ENCODE measurements around the gene PKMYT1. TPM values are rescaled to one million over a fixed set of nuclear protein-coding genes. Genes with fewer than 3 reads are reported as not detected.

The PKMYT1 gene
- polyA plus RNA-seq, 2 of the 4 experiments (the other 2 are of a cell fraction) = 10.5 to 50.5 TPM

- TF ChIP-seq PBX3 (IDR thresholded peaks at IDR 0.05) (no peak), JUN (IDR thresholded peaks at IDR 0.05) (no peak), HOXA7 (CRISPR knock-in tag; IDR thresholded peaks at IDR 0.05) (no peak), EHF (CRISPR knock-in tag; IDR thresholded peaks at IDR 0.05) (no peak), SREBF2 (IDR thresholded peaks at IDR 0.05) (no peak), FOXS1 (CRISPR knock-in tag; IDR thresholded peaks at IDR 0.05) (no peak), RCOR1 (IDR thresholded peaks at IDR 0.05; ENCODE audit: low read depth, low read length) (no peak), GATA3 (IDR thresholded peaks at IDR 0.05; ENCODE audit: borderline replicate concordance) (no peak)
Observed at GRCh38 chr16:2981177-2981898, 1.1 kb upstream of the PKMYT1 start (continued).

- ChIA-PET CTCF (interaction anchor here (1.4 to 3.9 kb wide), 4 partner anchors 8 to 21 kb away, joined by 4 to 27 read pairs (median 13); partner anchors contain the start of gene PAQR4), POLR2A (interaction anchor here (0.8 to 2.2 kb wide), 4 partner anchors 7 to 41 kb away, joined by 3 to 13 read pairs (median 6); partner anchors contain the start of genes KREMEN2, PAQR4 and TNFRSF12A)
- peaks cover 18% of the 10 kb centered on the region; the same call in 2 of the 3 replicates for H3K4me1 ChIP-seq
- ATAC-seq (peak; percentile 14 to 37; a peak in 3 of 6 replicates), DNase-seq (ENCODE audit: low read depth in 1 of 2, low spot score in 1 of 2) (no peak), FAIRE-seq (no peak)
- TF ChIP-seq FOXS1 (CRISPR knock-in tag; IDR thresholded peaks at IDR 0.05) (no peak), PBX3 (IDR thresholded peaks at IDR 0.05) (0 out of 2 replicates have a peak, but pooled peaks have one; percentile 16)
- WGBS (ENCODE audit: missing lambda C conversion rate) = 4% methylated on average over 24 of the region's 43 CpGs
- H3K9me3 ChIP-seq = no peaks in the 10 kb centered on the region
- peak overlapping the region; percentile 91 to 95 for H3K27ac ChIP-seq
- peak overlapping the region; percentile 71 for H3K4me3 ChIP-seq
- peak overlapping the region; percentile 85 for H3K4me2 ChIP-seq
Observed at GRCh38 chr16:2979669-2980226, 498 bp downstream of the PKMYT1 start.

GRCh38 chr16:2977440-2977839 is 2.8 kb downstream of the PKMYT1 start:
- Histone ChIP-seq H3K4me2 (no peak overlapping the region), H3K4me1 (peaks cover 15% of the 10 kb centered on the region; the same call in 1 of the 3 replicates), H3K27ac (no peak overlapping the region), H3K4me3 (no peak overlapping the region), H3K9me3 (no peaks in the 10 kb centered on the region)
- ChIA-PET CTCF (interaction anchor here (0.6 to 3.3 kb wide), 12 partner anchors 7 to 109 kb away, joined by 3 to 13 read pairs (median 6); no protein-coding TSS in a partner anchor), POLR2A (interaction anchor here (1.3 kb wide), 1 partner anchor 72 kb away, joined by 3 read pairs; no protein-coding TSS in a partner anchor)
- TF ChIP-seq PHF8 (IDR thresholded peaks at IDR 0.05; ENCODE audit: borderline replicate concordance, low read depth) (no peak), CBX2 (IDR thresholded peaks at IDR 0.05; ENCODE audit: borderline replicate concordance, low read depth) (no peak), TP53 (CRISPR knock-in tag; IDR thresholded peaks at IDR 0.05) (no peak), NPAS2 (CRISPR knock-in tag; IDR thresholded peaks at IDR 0.05; ENCODE audit: borderline replicate concordance) (no peak), TFCP2L1 (CRISPR knock-in tag; IDR thresholded peaks at IDR 0.05) (no peak), HMGXB4 (CRISPR knock-in tag; IDR thresholded peaks at IDR 0.05; ENCODE audit: borderline replicate concordance) (no peak), SREBF2 (IDR thresholded peaks at IDR 0.05) (no peak), KDM5A (IDR thresholded peaks at IDR 0.05) (no peak), RARB (CRISPR knock-in tag; IDR thresholded peaks at IDR 0.05) (no peak), ATOH8 (CRISPR knock-in tag; IDR thresholded peaks at IDR 0.05; ENCODE audit: low read depth) (no peak), NR3C1 (IDR thresholded peaks at IDR 0.05) (no peak)
- 71% methylated on average over 6 of the region's 6 CpGs for WGBS (ENCODE audit: missing lambda C conversion rate)
- ATAC-seq (no peak), DNase-seq (ENCODE audit: low read depth in 1 of 2, low spot score in 1 of 2) (no peak), FAIRE-seq (no peak)

Data from A549 (cell line).